RCC 7860 (cell line): ENCODE data around the gene IFRD2.

ENCODE experiments used
- DNase-seq: peaks from one replicate; pipeline ENCODE4 v3.0.0-alpha.2; 2015; ENCODE audit warnings: low spot score
- FAIRE-seq: peaks from 2 replicates; lab custom pipeline; 2012; peaks lifted over from hg19 to GRCh38; lab: Jason Lieb, UNC

Gene IFRD2

GRCh38 chr3:50237754-50238548, 54.3 kb downstream of the IFRD2 start:
- peak; percentile 78 for DNase-seq
- peak; percentile 68 for FAIRE-seq
